Measurements from ENCODE around the gene VAT1L.

- no peak for TF ChIP-seq CBX3 (IDR thresholded peaks at IDR 0.05; ENCODE audit: borderline replicate concordance, low read depth)
- TF ChIP-seq PML (IDR thresholded peaks at IDR 0.05; ENCODE audit: low read length): no peak
- TF ChIP-seq ELK1 (IDR thresholded peaks at IDR 0.05; ENCODE audit: low read depth, low read length): no peak
Measured at GRCh38 chr16:77761204-77761603, 27.2 kb upstream of the VAT1L start.
